Stimulated activated CD4-positive, alpha-beta T cell treated with anti-CD3 and anti-CD28 coated beads, Interleukin-2, amount 100 ng/mL, for 24 hours (primary cell): ENCODE measurements around the gene PACS2.
"Not testable (repeated sequence)": the region's sequence is repeated elsewhere in the genome, so short reads cannot be mapped to it uniquely, and the experiment has no call there.

ENCODE experiments used
- DNase-seq, 2 donors: peaks; one replicate each; pipeline ENCODE4 v3.0.0-alpha.2; 2020

PACS2 gene

DNA sequence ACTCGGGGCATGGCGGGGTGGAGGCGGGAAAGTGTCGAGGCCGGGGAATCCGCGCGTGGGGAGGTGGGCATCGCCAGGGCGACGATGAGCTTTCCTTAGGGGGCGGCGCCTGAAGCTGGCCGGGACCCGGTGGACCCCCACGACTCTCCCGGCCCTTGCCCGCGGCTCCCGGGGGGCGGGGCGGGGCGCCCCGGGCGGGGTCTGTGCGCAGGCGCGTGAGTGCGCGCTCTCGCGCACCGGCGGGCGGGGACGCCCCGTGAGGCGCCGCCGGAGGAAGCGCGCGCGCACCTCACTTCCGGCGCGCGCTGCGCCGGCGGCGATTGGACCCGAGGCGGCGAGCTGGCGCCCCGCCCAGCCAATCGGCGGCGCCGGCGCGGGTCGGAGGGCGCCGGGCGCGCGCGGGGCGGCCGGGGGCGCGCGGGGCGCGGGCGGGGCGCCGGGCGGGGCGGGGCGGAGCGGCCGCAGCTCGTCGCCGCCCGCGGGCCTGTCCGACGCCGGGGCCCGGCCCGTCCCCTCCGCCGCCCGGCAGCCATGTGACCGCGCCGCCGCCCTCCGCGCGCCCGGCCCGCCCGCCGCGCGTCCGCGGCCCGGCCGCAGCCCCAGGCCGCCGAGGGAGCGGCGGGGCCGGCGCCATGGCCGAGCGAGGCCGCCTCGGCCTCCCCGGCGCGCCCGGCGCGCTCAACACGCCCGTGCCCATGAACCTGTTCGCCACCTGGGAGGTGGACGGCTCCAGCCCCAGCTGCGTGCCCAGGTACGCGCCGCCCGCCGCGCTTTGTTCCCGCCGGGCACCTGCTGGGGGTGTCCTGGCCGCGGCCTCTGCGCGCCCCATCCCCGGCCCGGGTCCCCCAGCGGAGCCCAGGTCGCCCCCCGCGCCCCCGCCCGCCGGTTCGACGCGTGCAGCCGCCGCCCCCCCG is at the start of gene PACS2:
PACS2 (plus strand) TSS at position 462 of the 914 bp plus-strand sequence; CDS start at position 633, 171 bp downstream.
- peak; percentile 76 to 79 for DNase-seq

DNA sequence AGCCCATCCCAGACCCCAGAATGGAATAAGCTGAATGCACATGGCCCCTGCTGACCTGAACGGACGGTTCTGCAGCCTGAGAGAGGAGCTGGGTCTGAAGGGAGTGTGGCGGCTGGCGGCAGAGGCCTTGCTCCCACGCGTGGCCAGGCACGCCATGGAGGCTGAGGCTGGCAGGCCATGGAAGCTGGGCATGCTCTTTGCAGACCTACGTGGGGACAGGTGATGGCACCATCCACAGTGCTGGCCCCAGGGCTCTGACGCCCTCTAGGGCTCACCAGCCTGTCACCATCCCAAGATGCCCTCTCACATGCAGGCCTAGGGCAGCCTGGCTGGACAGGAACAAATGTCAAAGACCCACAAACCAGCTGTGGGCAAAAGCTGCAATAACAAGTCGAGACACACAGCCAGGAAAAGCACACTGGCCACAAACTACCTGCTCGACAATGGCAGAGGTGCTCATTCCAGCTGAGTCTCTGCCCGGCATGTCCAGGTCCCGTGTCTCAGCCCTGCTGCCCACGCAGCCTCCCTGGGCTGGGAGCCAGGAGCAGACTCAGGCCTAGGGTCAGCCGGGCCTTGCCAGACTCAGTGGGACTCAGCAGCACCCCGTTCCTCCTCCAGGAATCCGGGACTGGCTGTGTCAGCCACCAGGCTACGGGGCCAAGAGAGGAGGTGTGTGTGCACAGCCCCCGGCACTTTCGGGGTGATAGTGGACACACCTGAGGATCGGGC is 46.6 kb upstream of the PACS2 start:
- DNase-seq: no peak

DNA sequence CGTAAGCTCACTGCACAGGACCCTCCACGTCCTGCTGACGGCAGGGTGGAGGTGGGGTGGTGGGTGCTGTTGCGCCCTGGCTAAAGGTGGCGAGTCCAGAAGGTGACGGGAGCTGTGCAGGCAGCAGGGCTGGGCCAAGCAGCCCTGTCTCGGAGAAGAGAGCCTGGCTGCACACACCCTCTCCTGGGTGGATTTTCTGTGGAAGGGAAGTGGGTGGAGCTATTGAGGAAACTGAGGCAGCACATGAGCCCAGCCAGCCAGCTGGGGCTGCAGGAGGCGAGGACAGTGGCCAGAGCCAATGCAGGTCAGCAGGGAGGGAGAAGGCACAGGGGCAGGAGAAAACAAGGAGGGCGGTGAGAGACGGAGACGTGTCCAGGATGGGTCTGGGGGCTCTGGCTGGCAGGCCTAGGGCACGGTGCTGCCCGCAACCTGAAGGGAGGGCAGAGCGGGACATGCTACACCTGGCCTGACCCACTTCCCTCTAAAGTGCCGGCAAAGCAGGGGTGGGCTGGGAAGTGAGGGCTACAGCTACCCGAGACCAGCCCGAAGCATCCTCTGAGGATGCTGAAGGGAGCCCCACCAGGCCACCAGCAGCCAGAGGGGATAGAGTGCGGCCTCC is 45.7 kb upstream of the PACS2 start:
- DNase-seq: no peak

DNA sequence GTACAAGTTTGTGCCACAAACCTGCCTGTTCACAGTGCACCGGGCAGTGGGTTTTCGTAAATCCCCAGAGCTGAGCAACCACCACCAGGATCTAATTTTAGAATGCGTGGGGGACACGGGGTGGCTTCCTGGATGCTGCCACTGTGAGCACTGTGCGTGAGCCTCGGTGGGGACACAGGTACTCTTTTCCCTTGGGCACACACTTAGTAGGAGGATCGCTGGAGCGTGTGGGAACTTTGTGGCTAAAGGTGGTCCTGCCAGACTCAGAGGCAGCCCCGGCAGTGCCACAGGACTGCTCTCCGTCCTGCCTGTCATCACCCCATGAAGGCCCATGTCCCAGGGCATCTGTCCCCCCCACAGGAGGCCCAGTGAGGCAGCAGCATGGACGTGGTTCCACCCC is 45.1 kb upstream of the PACS2 start:
- DNase-seq: no peak

DNA sequence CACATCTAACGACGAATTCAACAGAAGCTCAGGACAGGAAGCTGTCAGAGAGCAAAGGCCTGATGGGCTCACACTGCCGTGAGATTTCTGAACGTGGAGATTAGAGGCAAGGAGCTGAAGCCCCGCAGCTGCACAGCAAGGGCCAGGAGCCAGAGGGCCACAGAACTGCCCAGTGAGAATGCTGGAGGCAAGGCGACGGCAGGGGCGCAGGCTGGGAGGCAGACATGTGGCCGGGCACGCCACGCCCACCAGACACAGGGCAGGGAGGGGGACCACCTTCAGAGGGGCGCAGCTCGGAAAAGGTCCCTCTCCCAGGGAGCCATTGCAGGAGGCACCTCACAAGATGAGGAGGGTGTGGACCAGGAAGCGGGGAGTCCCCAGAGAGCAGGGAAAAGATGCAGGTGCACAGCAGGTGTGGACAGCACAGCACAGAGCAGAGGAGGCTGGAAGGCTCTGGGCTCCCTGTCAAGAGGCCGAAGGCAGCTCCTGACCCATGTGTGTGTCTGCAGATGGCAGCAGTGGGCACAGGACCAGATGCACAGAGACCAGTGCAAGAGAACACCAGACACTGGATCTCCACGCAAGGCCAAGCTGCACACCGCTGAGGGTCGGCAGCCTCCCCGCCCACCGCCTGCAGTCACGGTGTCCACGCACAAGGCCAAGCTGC is 43.2 kb upstream of the PACS2 start:
- DNase-seq: no peak

DNA sequence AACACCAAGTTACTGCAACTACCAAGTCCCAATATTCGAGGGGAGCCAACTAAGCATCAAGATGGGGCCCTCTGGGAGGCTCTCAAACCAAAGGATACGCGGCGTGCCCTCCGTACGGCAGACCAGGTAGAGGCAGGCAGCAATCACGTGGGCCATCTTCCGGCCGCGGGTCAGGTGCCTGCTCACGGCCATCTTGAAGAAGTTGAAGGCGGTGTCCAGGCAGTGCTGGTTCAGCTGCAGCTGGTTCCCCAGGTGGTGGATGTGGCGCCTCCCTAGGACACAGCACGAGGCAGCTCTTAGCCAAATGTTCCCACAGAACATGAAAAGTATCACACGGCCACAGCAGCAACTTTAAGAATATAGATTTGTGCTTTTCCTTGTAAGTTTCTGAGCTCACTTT is 41.9 kb upstream of the PACS2 start:
- no peak for DNase-seq

DNA sequence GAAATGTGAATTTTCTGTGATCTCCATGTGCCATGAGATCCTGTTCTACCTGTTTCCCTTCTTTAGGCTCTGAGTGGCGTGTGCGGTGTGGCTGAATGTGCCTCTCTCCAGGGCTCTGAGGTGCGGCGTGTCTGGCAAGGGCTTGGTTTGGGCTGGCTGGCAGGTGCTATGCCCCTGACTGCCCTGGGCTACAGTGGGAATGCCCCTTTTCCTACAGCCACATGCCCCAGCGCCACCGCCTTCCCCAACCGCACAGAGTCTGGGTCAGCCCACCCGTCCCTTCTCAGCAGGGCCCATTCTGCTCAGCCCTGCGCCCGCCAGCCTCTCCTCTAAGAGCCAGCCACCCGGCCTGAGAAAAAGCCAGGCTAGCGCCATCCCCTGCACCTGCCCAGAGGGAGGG is 41.5 kb upstream of the PACS2 start:
- DNase-seq: no peak

DNA sequence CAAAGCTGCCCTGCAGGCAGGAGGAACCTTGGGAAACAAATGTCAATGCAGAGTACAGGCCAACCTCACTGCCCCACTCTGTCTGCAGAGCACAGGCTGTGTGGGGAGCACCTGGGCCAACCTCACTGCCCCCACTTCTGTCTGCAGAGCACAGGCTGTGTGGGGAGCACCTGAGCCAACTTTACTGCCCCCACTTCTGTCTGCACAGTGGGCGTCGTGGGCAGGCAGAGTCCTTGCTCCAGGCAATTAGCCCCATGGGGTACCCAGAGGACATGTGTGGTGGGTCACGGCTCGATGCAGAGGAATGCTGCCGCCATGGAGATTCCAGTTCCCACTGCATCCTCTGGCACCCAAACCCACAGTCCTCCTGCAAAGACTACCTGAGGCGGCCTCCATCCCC is 39.9 kb upstream of the PACS2 start:
- no peak for DNase-seq

DNA sequence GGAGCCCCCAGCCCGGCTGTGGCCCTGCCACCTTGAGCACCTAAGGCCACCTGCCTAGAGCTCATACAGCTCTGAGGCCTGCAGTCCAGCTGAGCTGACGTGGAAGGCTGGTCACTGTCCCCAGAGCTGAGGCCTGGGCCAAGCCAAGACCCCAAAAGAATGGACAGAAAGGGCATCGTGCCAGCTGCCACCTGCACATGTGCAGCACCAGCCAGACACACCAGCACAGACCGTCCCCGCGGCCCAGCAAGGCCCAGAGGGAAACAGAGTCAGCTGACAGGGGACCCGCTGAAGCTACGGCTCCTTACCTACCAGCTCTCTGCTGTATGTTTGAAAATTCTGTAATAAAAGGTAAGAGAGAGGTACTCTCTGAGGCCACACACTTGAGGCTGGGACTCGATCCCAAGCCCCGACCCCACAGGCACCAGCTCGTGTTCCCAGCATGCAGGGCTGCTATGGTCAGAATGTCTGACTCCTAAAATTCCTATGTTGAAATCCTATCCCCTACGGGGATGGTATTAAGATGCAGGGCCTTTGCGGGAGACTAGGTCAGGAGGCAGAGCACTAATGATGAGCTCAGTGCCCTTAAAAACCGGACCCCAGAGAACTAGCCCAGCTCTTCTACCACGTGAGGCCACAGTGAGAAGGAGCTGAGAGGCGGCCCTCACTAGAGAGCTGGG is 39.1 kb upstream of the PACS2 start:
- DNase-seq: no peak

DNA sequence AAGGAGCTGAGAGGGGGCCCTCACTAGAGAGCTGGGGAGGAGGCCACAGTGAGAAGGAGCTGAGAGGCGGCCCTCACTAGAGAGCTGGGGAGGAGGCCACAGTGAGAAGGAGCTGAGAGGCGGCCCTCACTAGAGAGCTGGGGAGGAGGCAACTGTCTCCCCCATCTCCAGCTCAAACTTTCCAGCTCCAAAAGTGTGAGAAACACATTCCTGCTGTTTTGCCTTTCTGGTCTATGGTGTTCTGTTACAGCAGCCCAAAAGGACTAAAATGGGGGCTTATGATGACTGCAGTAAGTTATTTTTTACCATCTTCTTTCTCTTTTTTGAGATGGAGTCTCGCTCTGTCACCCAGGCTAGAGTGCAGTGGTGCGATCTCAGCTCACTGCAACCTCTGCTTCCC is 37.1 kb upstream of the PACS2 start:
- not testable (repeated sequence) for DNase-seq

DNA sequence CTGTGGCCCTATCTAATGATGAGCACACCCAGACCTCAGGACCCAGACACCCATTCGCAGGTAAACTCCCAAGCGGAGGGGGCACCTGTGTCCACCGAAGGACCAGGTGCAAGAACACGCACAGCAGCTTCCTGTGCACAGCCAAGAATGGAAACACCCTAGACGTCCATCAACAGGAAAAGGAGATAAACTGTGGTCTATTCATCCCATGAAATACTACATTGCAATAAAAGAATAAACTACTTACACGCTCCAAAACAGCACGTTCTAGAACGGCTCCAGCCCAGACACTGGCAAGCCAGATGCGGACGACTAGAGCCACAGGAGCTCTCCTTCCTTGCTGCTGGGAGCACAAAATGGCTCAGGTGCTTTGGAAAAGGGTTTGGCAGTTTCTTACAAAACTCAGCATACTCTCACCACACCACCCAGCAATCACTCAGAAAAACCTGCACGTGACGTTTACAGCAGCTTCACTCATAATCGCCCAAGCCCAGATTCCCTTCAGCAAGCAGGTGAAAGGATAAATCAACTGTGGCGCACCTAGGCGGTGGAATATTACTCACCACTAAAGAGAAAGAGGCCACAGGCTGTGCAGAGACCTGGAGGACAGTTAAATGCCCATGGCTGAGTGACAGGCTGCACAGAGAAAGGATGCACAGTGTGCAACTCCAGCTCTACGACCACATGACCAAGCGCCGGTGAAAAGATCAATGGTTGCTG is 34.7 kb upstream of the PACS2 start:
- DNase-seq: no peak

DNA sequence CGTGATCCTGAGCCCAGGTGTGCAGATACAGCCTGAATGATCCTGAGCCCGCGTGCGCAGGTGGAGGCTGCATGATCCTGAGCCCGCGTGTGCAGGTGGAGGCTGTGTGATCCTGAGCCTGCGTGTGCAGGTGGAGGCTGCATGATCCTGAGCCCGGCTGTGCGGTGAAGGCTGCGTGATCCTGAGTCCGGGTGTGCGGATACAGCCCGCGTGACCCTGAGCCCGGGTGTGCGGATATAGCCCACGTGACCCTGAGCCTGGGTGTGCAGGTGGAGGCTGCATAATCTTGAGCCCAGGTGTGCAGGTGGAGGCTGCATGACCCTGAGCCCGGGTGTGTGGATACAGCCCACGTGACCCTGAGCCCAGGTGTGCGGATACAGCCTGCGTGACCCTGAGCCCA is 34.0 kb upstream of the PACS2 start:
- no peak for DNase-seq

DNA sequence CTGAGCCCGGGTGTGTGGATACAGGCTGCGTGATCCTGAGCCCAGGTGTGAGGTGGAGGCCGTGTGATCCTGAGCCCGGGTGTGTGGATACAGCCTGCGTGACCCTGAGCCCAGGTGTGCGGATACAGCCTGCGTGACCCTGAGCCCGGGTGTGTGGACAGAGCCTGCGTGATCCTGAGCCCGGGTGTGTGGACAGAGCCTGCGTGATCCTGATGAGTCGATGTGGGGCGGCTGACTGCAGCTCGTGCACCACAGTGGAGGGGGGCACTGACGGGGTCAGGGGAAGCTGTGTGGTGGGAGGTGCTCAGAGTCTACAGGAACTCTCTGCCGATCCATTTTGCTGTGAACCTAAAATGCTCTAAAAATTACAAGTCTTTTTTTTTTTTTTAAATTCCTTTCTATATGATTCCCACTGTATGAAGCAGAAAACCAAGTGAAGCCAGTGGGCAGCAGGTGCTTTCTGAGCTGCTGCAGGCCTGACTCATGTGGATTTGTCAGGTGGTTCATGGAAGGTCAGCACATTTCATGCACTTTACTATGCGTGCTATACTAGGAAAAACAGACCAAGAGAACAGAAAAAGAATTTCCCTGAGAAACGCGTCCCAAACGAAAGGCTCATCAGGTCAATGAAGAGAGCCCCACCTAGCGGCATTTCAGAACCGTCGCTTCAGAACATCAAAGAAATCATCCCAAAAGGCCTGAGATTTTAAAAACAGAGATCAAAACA is 33.0 kb upstream of the PACS2 start:
- DNase-seq: no peak

DNA sequence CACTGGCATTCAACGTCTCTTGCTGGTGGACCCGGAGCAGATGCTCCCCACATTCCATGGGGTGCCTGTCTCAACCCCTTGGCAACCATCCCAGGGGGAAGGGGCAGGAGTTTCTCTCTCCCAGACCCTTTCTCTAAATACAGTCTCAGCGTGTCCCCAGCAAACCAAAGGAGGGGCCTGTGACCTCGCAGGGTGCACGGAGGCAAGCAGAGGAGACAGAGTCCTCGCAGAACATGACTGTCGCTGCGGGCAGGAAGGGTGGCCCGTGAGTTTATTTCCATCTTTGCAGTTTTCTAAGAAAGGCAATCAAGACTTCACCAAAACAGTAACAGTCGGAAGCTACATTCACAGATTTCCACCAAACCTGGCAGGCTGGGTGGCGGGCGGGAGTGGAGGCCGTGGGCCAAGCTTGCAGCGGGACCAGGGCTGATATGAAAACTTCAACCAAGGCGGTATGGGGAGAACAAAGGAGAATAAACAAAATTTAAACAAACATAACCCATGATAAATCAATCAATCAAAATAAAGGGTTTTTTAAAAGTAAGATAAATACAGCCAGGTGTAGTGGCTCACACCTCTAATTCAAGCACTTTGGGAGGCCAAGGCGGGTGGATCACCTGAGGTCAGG is 32.3 kb upstream of the PACS2 start:
- DNase-seq: no peak

DNA sequence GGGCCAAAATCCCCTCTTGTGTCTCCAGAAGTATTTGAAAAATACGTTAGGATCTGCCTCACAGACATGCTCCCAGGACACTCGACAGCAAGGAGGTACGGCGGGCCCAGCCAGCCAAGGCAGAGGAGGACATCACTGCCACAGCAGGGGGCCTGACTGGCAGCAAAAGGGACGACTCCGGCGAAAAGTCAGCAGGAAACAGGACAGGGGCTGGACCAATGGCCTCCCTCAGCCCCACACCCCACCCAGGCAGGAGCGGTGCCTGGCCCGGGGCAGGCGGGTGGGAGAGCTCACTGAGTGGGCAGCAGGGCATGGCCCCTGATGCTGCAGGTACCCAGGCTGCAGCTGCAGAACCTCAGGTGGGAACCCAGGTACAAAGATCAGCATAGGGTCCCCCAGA is 31.5 kb upstream of the PACS2 start:
- DNase-seq: no peak

DNA sequence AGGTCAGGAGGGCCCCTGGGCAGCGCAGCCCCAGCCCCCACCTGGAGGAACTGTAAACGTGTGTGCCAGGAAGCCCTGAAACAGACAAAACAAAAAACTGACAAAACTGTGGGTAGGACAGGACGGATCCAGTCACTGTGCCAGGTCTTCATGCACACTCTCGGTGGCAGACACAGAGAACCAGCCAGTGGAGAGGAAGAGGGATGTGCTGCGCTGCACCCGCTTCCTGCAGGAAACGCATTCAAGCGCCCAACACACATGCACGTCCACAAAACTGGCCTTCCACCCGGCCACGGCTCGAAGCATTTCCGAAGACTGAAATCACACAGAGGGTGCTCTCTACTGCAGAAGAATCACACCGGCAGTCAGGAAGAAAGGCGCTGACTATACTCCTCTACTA is 30.6 kb upstream of the PACS2 start:
- no peak for DNase-seq

DNA sequence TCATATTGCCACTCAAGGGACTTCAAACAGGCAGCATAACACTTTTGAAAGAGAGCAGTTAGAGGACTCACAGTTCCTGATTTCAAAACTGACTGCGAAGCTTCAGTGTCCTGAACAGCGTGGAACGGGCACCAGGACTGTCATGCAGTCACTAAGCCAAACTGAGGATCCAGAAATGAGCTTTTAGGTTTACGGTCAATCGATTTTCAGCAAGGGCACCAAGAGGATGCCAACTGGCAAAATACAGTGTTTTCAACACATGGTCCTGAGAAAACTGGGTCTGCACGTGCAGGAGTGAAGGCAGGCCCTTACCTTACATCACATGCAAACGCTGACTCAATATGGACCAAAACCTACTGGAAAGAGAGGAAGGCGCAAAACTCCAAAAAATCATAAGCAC is 29.4 kb upstream of the PACS2 start:
- no peak for DNase-seq

DNA sequence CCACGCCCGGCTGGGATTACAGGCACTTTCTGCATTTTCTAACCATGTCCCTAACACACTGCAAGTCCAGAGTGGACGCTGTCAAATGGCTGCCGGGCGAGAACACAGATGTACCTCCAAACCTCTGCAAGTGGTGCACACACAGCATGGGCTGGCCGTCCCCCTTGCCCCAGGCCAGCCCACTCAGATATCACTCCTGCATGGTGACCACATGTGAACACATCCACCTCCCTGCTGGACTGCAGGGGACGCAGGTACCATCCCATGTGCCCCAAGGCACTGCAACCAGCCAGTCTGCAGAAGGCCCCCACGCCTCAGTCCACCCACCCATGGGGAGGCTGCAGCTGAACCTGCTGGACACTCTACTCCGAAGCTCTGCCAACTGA is 27.8 kb upstream of the PACS2 start:
- no peak for DNase-seq

DNA sequence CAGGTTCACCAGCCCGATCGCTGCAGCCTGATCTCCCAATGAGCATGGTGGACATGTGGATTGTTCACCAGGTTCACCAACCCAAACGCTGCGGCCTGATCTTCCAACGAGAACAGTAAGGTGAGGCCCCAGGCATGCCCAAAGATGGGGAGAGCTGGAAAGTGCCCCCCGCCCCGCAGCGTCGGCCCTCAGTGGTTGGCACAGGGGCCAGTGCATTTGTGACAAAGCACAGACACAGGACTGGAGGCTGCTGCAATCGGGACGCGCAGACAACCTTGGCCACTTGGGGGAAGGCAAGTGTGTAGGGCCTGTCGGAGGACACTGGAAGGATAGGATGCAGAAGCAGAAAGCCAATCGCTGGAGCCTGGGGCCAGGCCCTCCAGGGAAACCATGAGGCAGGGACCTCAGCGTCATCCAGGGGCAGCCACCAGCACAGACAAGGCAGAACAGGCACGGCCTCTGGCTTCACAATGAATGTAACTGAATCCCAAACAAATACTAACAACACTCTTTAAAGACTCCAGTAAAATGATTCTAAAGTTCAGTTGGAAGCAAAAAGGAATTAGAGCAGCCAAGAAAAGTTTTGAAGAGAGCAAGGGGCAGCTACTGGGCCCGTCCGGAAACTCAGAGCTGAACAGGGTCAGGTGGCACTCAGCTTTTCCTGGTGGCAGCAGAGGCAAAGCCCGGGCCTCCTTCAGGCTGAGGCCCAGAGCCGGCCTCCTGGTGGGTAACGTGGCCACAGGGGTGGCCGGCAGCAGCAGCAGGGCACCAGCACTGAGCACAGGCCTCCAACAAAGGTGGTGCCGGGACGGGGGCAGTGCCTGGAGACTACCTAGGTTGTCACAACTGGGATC is 27.1 kb upstream of the PACS2 start:
- DNase-seq: no peak

DNA sequence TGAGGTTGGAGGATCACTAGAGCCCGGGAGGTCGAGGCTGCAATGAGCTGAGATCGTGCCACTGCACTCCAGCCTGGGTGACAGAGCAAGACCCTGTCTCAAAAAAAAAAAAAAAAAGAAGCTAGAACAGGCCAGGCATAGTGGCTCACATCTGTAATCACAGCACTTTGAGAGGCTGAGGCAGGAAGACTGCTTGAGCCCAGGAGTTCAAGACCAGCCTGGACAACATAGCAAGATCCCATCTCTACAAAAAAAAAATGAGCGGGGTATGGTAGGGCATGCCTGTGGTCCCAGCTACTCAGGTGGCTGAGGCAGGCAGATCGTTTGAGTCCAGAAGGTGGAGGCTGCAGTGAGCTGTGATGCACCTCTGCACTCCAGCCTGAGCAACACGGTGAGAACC is 25.6 kb upstream of the PACS2 start:
- not testable (repeated sequence) for DNase-seq
